GM12892 (cell line): ENCODE measurements around the gene LMO1.

Source experiments
- POLR2A ChIP-seq: IDR thresholded peaks from 2 replicates; pipeline ENCODE4 v1.6.1; 2011; ENCODE audit warnings: low read depth, low read length, control low read depth
- POLR2AphosphoS5 ChIP-seq: IDR thresholded peaks from 2 replicates; pipeline ENCODE4 v1.6.1; 2011; ENCODE audit warnings: low read depth, low read length, control low read depth
- TAF1 ChIP-seq: IDR thresholded peaks from 2 replicates; pipeline ENCODE4 v1.6.1; 2011; ENCODE audit warnings: low read depth, mild to moderate bottlenecking, control low read depth, low read length, borderline replicate concordance

DNA sequence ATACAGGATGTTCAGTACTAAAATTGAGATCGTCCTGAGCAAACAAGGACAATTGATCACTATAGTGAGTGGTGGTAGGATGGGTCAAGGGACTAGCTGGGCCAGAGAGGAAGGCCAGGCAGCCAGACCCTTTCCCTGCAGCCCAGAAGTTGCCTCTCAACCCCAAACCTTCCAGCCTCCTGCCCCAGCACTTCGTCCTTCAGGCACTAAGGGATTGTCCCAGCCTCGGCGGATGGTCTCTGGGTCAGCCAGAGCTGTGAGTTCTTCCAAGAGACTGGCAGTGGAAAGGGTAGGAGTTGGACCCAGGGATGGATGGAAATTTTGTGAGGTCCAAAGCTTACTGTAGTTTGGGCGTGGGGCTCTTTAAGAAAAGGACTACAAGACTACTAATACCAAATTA, 3.6 kb upstream of the LMO1 start:
- no peak for TF ChIP-seq POLR2A
- no peak for TF ChIP-seq POLR2AphosphoS5
- no peak for TF ChIP-seq TAF1
